ENCODE measurements around the gene COA7.
"Not testable (repeated sequence)": the region's sequence is repeated elsewhere in the genome, so short reads cannot be mapped to it uniquely, and the experiment has no call there.

DNA sequence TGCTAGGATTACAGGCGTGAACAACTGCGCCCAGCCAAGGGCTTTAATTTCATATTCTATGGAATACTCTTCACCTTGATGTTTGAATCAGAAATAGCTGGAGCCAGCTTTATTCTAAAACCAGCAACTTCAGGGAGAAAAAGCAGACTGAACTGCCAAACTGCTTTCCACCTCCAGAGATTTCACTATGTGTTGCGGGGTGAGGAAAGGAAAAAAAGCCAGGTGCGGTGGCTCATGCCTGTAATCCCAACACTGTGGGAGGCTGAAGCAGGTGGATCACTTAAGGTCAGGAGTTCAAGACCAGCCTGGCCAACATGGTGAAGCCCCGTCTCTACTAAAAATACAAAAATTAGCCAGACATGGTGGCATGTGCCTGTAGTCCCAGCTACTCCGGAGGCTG, 17.1 kb upstream of the COA7 start:
- TF ChIP-seq, protein P1, sequence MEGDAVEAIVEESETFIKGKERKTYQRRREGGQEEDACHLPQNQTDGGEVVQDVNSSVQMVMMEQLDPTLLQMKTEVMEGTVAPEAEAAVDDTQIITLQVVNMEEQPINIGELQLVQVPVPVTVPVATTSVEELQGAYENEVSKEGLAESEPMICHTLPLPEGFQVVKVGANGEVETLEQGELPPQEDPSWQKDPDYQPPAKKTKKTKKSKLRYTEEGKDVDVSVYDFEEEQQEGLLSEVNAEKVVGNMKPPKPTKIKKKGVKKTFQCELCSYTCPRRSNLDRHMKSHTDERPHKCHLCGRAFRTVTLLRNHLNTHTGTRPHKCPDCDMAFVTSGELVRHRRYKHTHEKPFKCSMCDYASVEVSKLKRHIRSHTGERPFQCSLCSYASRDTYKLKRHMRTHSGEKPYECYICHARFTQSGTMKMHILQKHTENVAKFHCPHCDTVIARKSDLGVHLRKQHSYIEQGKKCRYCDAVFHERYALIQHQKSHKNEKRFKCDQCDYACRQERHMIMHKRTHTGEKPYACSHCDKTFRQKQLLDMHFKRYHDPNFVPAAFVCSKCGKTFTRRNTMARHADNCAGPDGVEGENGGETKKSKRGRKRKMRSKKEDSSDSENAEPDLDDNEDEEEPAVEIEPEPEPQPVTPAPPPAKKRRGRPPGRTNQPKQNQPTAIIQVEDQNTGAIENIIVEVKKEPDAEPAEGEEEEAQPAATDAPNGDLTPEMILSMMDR (IDR thresholded peaks at IDR 0.05) = not testable (repeated sequence)
- TF ChIP-seq POLR2AphosphoS5 (IDR thresholded peaks at IDR 0.05; ENCODE audit: insufficient read depth in 1 of 2, low read depth in 1 of 2); POLR2A (IDR thresholded peaks at IDR 0.05): not testable (repeated sequence)

Data from vagina (tissue), 2 donors.